ENCODE measurements around the gene GOLGA6L10.
"Not testable (repeated sequence)": the region's sequence is repeated elsewhere in the genome, so short reads cannot be mapped to it uniquely, and the experiment has no call there.

DNA sequence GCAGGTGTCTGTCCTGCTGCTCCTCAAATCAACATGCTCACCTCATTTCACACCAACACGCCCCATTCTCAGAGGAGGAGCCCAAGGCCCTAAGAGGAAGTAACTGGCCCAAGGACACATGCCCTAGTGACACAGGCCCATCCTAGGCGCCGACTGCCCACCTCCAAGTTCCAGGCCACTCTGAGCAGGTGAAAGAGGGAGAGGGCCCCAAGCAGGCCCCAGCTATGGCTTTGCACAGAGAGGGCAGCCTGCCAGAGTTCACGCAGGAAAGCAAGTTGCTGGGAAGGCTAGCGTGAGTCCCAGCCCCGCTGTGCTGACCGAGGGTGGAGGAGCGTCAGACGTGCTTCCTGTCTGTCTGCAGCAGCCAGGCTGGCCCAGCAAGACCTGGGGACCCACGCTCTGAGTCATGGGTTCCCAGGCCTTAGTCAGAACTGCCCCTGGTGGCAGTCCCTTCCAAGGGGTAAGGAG, 13.1 kb downstream of the GOLGA6L10 start:
- TF ChIP-seq ARNTL (CRISPR knock-in tag; IDR thresholded peaks at IDR 0.05; ENCODE audit: borderline replicate concordance, low read depth); ZFP3 (CRISPR knock-in tag; IDR thresholded peaks at IDR 0.05); RARB (CRISPR knock-in tag; IDR thresholded peaks at IDR 0.05); OSR1 (CRISPR knock-in tag; IDR thresholded peaks at IDR 0.05); ESRRG (CRISPR knock-in tag; IDR thresholded peaks at IDR 0.05): not testable (repeated sequence)
- TF ChIP-seq, protein P1, sequence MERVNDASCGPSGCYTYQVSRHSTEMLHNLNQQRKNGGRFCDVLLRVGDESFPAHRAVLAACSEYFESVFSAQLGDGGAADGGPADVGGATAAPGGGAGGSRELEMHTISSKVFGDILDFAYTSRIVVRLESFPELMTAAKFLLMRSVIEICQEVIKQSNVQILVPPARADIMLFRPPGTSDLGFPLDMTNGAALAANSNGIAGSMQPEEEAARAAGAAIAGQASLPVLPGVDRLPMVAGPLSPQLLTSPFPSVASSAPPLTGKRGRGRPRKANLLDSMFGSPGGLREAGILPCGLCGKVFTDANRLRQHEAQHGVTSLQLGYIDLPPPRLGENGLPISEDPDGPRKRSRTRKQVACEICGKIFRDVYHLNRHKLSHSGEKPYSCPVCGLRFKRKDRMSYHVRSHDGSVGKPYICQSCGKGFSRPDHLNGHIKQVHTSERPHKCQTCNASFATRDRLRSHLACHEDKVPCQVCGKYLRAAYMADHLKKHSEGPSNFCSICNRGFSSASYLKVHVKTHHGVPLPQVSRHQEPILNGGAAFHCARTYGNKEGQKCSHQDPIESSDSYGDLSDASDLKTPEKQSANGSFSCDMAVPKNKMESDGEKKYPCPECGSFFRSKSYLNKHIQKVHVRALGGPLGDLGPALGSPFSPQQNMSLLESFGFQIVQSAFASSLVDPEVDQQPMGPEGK (CRISPR knock-in tag; IDR thresholded peaks at IDR 0.05; ENCODE audit: borderline replicate concordance), result not testable (repeated sequence)
- TF ChIP-seq, protein P2, sequence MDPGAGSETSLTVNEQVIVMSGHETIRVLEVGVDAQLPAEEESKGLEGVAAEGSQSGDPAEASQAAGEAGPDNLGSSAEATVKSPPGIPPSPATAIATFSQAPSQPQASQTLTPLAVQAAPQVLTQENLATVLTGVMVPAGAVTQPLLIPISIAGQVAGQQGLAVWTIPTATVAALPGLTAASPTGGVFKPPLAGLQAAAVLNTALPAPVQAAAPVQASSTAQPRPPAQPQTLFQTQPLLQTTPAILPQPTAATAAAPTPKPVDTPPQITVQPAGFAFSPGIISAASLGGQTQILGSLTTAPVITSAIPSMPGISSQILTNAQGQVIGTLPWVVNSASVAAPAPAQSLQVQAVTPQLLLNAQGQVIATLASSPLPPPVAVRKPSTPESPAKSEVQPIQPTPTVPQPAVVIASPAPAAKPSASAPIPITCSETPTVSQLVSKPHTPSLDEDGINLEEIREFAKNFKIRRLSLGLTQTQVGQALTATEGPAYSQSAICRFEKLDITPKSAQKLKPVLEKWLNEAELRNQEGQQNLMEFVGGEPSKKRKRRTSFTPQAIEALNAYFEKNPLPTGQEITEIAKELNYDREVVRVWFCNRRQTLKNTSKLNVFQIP (CRISPR knock-in tag; IDR thresholded peaks at IDR 0.05; ENCODE audit: borderline replicate concordance, low read depth), result not testable (repeated sequence)

Data from SK-N-SH treated with all-trans-retinoic acid at 6 μM for 48 hours (cell line).